Measurements from ENCODE around the gene HSPA1L.
A peak's percentile ranks its signal among the peaks of the same experiment; 100 is the strongest.
"Not testable (repeated sequence)": the region's sequence is repeated elsewhere in the genome, so short reads cannot be mapped to it uniquely, and the experiment has no call there.

Gene HSPA1L

GRCh38 chr6:31795616-31796298 lies 19.3 kb downstream of the HSPA1L start, which contains the start of gene VARS1:
TSS of gene VARS1 (minus strand) at chr6:31795752. CDS start at chr6:31795217, 535 bp downstream.
- peak; percentile 98 for TF ChIP-seq CTCF (IDR thresholded peaks at IDR 0.05; ENCODE audit: extremely low read depth, missing control alignments)
- peak; percentile 98 for DNase-seq (ENCODE audit: low spot score)

DNA sequence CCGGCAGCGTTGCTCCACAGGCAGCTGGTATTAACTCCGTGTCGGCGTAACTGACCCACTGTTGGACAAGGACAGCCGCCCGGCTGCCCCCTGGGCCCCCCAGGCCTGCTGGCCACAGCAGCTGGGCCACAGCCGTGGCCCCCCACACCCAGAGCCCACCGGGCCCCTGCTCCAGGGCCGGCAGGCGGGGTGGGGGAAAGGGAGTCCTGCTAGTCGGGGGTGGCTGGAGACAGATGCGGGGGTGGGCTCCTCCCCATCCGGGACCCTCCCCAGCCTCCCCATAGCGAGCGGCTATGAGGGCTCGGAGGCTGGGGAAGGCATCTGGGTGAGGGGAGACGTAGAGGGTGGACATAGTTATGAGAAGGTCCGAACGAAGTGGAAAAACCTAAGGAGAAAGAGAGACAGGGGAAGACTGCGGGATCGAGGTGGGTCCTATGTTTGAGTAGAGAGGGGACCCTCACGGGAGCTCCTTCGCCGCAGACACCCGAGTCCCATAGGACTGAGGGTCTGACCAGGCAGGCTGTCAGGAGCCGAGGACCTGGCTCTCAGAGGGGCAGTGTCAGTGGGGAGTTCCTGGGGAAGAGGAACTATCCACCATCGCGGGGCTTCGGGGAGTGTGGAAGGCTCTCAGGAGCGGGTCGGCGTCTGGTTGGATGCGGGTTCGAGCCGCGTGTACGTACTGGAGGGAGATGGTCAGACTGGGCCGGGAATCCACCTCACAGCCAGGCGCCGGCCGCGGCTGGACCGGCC lies 20.0 kb downstream of the HSPA1L start:
- TF ChIP-seq CTCF (IDR thresholded peaks at IDR 0.05; ENCODE audit: extremely low read depth, missing control alignments), result no peak
- no peak for DNase-seq (ENCODE audit: low spot score)

DNA sequence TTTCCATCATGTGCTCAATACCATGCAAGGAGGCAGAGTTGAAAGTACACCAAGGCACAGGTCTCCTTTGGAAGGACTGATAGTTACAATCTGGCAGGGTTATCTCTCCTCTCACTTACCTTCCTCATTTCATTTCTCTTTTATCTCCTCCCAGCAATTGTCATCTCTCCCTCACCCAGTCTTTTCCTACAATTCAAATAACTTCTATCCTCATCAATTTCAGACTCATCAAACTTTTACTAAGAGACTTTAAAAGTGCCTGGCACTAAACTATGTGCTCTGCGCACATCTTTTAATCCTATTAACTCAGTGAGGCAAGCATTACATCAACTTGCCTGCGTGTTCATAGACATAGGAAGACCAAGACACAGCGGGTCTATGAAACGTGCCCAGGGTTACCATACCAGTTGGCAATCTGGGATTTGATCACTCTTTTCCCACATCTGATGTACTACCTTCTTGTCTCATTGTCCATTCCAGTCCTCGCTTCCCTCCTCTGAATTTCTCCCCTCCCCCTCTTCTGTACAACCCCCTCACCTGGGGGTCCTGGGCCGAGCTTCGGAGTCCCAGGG lies 20.7 kb downstream of the HSPA1L start:
- peak; percentile 34 for DNase-seq (ENCODE audit: low spot score)
- TF ChIP-seq CTCF (IDR thresholded peaks at IDR 0.05; ENCODE audit: extremely low read depth, missing control alignments), result no peak

DNA sequence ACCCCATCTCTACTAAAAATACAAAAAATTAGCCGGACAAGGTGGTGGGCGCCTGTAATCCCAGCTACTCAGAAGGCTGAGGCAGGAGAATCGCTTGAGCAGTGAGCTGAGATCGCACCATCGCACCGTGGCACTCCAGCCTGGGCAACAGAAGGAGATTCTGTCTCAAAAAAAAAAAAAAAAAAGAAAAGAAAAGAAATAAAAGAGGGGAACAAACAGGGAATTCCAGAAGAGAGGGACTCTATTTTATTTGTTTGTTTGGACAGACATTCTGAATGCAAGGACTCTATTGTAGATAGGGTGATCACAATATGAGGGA lies 21.2 kb downstream of the HSPA1L start:
- DNase-seq (ENCODE audit: low spot score), result not testable (repeated sequence)

DNA sequence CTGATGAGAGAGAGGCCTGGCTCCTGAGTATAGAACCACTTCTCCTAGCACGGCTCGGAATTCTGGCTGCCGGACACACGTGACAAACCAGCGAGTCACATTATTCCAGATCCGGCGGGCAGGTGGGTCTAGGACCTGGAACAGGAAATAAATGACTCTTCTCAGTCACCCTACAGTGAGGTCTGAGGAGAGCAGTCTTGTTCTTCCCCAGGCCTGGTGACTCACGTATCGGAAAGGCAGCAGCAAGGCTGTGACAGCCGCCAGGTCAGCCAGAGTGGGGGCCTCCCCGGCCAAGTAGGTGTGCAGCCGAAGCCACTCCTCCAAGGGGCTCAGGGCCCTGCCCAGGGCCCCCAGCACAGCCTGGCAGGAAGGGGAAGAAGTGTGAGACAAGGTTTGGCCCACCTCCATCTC lies 22.3 kb downstream of the HSPA1L start:
- no peak for TF ChIP-seq CTCF (IDR thresholded peaks at IDR 0.05; ENCODE audit: extremely low read depth, missing control alignments)
- DNase-seq (ENCODE audit: low spot score), result no peak

- TF ChIP-seq CTCF (IDR thresholded peaks at IDR 0.05; ENCODE audit: extremely low read depth, missing control alignments), result no peak
- DNase-seq (ENCODE audit: low spot score), result no peak
These were observed 23.1 kb downstream of the HSPA1L start for GRCh38 chr6:31792090-31792374.

DNA sequence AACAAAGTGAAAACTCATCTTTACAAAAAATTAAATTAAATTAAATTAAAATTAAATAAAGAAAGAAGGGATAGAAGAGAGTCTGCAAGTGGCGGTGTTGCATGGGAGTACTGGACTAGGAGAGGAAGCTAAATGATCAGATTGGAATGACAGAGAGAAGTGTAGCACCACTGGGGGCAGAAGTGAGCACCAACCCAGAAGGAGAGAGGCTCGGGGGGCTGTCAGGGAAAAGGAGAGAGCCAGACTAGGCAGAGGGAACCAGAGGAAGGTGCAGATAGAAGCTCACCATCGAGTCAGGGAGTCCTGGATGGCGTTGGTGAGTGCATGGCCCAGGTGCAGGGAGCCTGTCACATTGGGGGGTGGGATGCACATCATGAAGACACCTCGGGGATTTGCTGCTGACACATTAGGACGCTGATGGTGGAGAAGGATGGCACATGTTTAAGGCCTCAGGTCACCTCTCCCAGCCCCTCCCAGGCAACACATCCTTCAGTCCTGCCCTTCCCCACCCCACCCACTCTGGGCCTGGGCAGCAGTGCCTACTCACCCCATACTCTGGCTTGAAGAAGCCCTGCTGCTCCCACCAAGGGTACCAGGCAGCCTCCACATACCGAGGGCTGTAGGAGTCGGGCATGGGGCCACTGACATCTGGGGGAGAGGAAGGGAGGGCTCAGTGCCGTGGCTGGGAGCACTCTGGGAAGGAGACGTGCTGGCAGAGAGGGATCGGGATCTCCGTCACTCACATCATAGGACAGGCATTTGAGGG lies 23.6 kb downstream of the HSPA1L start:
- DNase-seq (ENCODE audit: low spot score), result peak; percentile 70

More for the DNA sequence above, 23.6 kb downstream of the HSPA1L start:
- TF ChIP-seq CTCF (IDR thresholded peaks at IDR 0.05; ENCODE audit: extremely low read depth, missing control alignments), result peak; percentile 39

Data from GM20000 (cell line).